K562 (cell line): ENCODE measurements around the gene ATF4. TPM values are rescaled to one million over a fixed set of nuclear protein-coding genes. Genes with fewer than 3 reads are reported as not detected.
A peak's percentile ranks its signal among the peaks of the same experiment; 100 is the strongest.

ENCODE experiments used
- GATA2 ChIP-seq: sonication (generic); formaldehyde crosslinking; IDR thresholded peaks from 2 replicates; pipeline ENCODE4 v1.4.0; 2020; ENCODE audit warnings: mild to moderate bottlenecking, missing genetic modification reagents
- LCOR ChIP-seq: sonication (generic); formaldehyde crosslinking; IDR thresholded peaks from 2 replicates; pipeline ENCODE4 v1.8.0; 2022; ENCODE audit warnings: mild to moderate bottlenecking, missing genetic modification reagents
- NFXL1 ChIP-seq: fragments of 450-650 bp; formaldehyde crosslinking; IDR thresholded peaks from 2 replicates; pipeline ENCODE4 v1.4.0; 2021; ENCODE audit warnings: mild to moderate bottlenecking
- SIN3A ChIP-seq, 2 experiments: fragments of 150-350 bp in 1 of 2; IDR thresholded peaks; 2 replicates each; pipeline ENCODE4 v1.6.1; 2011 to 2016; ENCODE audit warnings: borderline replicate concordance in 2 of 2, low read depth in 2 of 2, low read length in 2 of 2, mild to moderate bottlenecking in 2 of 2, moderate library complexity in 2 of 2; ENCODE audit not compliant: control insufficient read depth in 1 of 2
- ZNF609 ChIP-seq: sonication (generic); formaldehyde crosslinking; IDR thresholded peaks from 2 replicates; pipeline ENCODE4 v1.8.1; 2023; ENCODE audit warnings: missing genetic modification reagents, mild to moderate bottlenecking, borderline replicate concordance
- ZNF764 ChIP-seq: fragments of 250-450 bp; sonication (Bioruptor Pico); IDR thresholded peaks from 2 replicates; pipeline ENCODE4 v1.4.0; 2020; ENCODE audit warnings: low read depth, mild to moderate bottlenecking, moderate library complexity
- polyA plus RNA-seq, 8 experiments: library from polyadenylated mRNA; depleted of rRNA in 4 of 8; stranded (reverse) in 5 of 8; unstranded in 3 of 8; fragments of >200 nt; fragmentation: Nextera tagmentation in 2 of 8; fragmentation: Illumina TruSeq in 1 of 8; extraction: Ambion mirVana in 2 of 8; extraction: Trizol in 1 of 8; gene quantifications; 2 replicates each; pipeline versions ENCODE4 v1.2.1 to v1.2.3, GENCODE V29; 2011 to 2014; ENCODE audit warnings: inconsistent platforms in 1 of 8, missing spikeins in 1 of 8
- total RNA-seq, 7 experiments: library from RNA; depleted of rRNA in 6 of 7; stranded (reverse); fragments of >200 nt in 6 of 7; fragmentation: Illumina TruSeq in 2 of 7; extraction: Trizol in 2 of 7; gene quantifications; 2 replicates each; pipeline versions ENCODE4 v1.2.1 to v1.2.3, GENCODE V29; 2011 to 2021; ENCODE audit warnings: low replicate concordance in 1 of 7
- TF ChIP-seq, protein P1 (sequence below): fragments of 250-450 bp; sonication (Bioruptor Pico); IDR thresholded peaks from 2 replicates; pipeline ENCODE4 v1.5.0; 2021; ENCODE audit warnings: mild to moderate bottlenecking, moderate library complexity

The ATF4 gene
- total and polyA plus RNA-seq, 9 of the 15 experiments (the other 6 are each of a cell fraction or from before 2014, with no cell fraction given): 93.1 to 723 (median 355) TPM

DNA sequence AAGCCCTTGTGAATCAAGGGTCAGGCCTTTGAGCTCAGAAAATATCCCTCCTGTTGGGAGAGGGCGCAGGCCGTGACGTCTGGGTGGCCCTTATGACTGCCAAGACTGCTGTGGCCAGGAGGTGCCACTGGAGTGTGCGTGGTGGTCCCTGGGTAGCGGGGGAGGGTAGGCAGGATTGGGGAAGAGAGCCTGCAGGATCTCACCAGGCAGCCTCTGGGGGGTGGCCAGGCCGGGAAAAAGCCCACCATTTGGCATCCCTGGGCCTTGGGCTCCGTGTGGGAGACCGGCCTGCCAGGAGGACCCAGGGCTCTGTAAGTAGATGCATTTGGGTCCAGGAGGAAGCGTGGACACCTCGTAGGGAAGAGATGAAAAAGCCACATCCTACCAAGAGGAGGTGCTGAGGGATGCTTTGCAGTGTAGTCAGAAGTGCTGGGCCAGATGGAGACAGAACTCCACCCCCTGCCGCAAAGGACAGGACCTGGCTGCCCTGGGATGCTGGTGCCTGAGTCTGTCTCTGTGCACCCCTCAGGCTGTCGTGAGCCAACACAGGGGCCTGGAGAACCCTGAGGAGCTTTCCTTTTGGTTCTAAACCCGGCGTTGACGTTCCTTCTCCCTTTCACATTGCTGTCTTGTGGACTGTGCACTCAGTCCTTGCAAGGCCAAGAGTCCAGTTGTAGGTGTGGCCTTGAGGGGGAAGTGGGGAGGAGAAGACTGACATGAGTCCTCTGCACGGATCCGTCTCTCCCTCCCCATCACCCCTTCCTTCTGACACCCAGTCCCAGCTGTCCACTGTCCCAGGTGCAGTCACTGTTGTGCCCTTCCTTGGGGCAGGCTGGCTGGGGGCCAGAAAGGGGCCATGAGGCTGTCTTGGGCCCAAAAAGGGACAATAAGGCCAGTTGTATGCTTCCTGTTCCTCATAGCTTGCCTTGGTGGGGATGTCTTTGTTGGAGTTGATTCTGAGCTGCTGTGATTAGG, 31.0 kb upstream of the ATF4 start (continued):
- TF ChIP-seq ZNF609 (CRISPR knock-in tag) (no peak), LCOR (CRISPR knock-in tag) (no peak), GATA2 (CRISPR knock-in tag) (peak; percentile 3; the same call in 1 of the 2 replicates), NFXL1 (CRISPR knock-in tag) (no peak), ZNF764 (CRISPR knock-in tag) (0 out of 2 replicates have a peak, but pooled peaks have one; percentile 67), SIN3A (IDR thresholded peaks at IDR 0.05; ENCODE audit: borderline replicate concordance in 2 of 2, control insufficient read depth in 1 of 2, low read depth in 2 of 2, low read length in 2 of 2) (no peak)
- TF ChIP-seq, protein P1, sequence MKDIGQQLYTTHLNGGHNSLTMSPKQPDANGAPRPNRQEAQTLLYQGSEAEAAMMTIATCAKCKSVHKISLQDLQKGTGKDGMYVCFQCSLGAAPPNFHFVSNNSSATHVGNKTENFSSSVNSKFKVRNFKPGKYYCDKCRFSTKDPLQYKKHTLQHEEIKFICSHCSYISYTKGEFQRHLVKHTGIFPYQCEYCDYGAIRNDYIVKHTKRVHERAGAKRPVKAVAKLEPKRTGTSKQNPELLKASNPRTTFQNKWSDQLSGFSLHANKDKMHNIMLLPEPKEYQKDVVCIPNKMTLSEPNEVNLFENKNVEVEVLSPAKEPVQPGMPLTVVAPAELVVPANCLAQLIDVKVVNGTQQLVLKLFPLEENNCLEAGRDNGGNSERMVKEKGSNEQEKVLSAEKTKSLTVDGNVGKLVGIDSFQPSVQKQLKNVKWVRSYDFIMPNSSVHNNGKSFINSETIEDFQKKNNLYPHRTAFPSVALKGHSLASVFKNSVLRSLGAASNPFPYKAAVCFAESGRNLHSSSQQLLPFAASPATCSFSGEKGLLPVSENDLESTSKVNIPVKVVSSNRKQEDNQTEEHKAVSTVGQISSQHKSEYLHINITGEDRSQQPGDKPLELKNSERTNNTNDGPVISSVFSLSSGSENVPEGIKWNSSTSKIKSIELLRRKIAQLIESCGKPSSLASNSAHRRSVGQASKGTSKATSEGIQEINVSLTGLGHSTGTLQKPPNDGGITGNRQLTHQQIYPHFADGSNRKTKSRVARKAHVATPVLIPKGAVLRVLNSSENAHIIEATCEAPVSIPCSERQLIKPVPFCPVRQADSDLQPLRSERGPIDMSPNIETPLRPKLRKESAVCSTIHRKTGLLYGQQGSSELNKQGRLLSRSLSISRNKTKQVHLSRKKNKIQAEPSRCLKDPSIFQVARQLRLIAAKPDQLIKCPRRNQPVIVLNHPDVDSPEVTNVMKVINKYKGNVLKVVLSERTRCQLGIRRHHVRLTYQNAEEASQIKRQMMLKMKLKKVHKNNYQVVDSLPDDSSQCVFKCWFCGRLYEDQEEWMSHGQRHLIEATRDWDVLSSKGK (CRISPR knock-in tag): no peak
